ENCODE results near the gene LIM2. TPM values are rescaled to one million over a fixed set of nuclear protein-coding genes. Genes with fewer than 3 reads are reported as not detected.

LIM2 gene
- total and polyA plus RNA-seq, 2 of the 4 experiments (the other 2 are of a cell fraction): not detected

- no peak overlapping the region for H3K4ac ChIP-seq (ENCODE audit: low read depth, low read length)
- no peak overlapping the region for H2BK120ac ChIP-seq (ENCODE audit: low read depth, low read length)
- no peak overlapping the region for H3K27ac ChIP-seq (ENCODE audit: insufficient read depth, low read length)
- H2BK15ac ChIP-seq (ENCODE audit: low read depth, low read length): no peak overlapping the region
- no peak overlapping the region for H2BK5ac ChIP-seq (ENCODE audit: low read depth, low read length, poor library complexity, severe bottlenecking)
- peaks cover 5 to 6% of the 10 kb centered on the region in 2 experiments; a peak in 2 of 4 replicates for H3K79me1 ChIP-seq (ENCODE audit: low read depth in 1 of 2, low read length in 2 of 2)
- no peak overlapping the region for H4K8ac ChIP-seq (ENCODE audit: low read depth in 2 of 2, low read length in 2 of 2)
- H3K36me3 ChIP-seq (ENCODE audit: control insufficient read depth, insufficient read depth, low read length): peaks cover 16% of the 10 kb centered on the region
- H3K27me3 ChIP-seq (ENCODE audit: control insufficient read depth, insufficient read depth, low read length): no peaks in the 10 kb centered on the region
- in situ Hi-C loops (cut with MboI; ENCODE audit: low sequenced_read_pairs) (no loop called here), dilution Hi-C loops (cut with HindIII; ENCODE audit: low sequenced_read_pairs, unreplicated experiment) (no loop called here), intact Hi-C loops (cut with micrococcal nuclease) (no loop called here)
- no peak overlapping the region for H2AFZ ChIP-seq (replicated peaks; ENCODE audit: low read length, poor library complexity)
- BruUV-seq (replicated peaks): no TSS peak
- H4K20me1 ChIP-seq (ENCODE audit: insufficient read depth, low read length): no peaks in the 10 kb centered on the region; the same call in 1 of the 2 replicates
- H3K18ac ChIP-seq (ENCODE audit: low read depth, low read length): no peak overlapping the region
- no peak overlapping the region for H4K91ac ChIP-seq (ENCODE audit: insufficient read depth, low read depth, low read length)
- H3K9ac ChIP-seq (ENCODE audit: low read depth, low read length): no peak overlapping the region
- no peak overlapping the region for H3K14ac ChIP-seq (replicated peaks; ENCODE audit: low read depth, low read length)
- no peak overlapping the region for H3K4me2 ChIP-seq (ENCODE audit: low read depth, low read length)
- H3K23ac ChIP-seq (ENCODE audit: low read depth, low read length): no peak overlapping the region
- no peaks in the 10 kb centered on the region; the same call in 1 of the 2 replicates for H3K9me3 ChIP-seq (ENCODE audit: control insufficient read depth, insufficient read depth, low read length)
- DNase-seq: no peak
- no peak for ATAC-seq (ENCODE audit: low read depth)
- no peak overlapping the region for H2AK5ac ChIP-seq (ENCODE audit: low read depth, low read length)
- ChIA-PET POLR2A (ENCODE audit: unreplicated experiment) (no interaction called here), CTCF (no interaction called here)
- peaks cover 8% of the 10 kb centered on the region for H3K4me1 ChIP-seq (ENCODE audit: control insufficient read depth, insufficient read depth, low read length)
- H3K56ac ChIP-seq (ENCODE audit: extremely low read depth, insufficient read depth, low read length): no peak overlapping the region
- TF ChIP-seq NFE2L2 (IDR thresholded peaks at IDR 0.05; ENCODE audit: low read depth, low read length) (no peak), SMC3 (IDR thresholded peaks at IDR 0.05; ENCODE audit: low read depth, low read length) (no peak), ELK1 (IDR thresholded peaks at IDR 0.05; ENCODE audit: borderline replicate concordance, low read depth, low read length) (no peak), MAFK (IDR thresholded peaks at IDR 0.05; ENCODE audit: low read depth, low read length) (no peak), CTCF (conservative IDR thresholded peaks at IDR 0.05; ENCODE audit: low read depth, low read length) (no peak), RAD21 (IDR thresholded peaks at IDR 0.05; ENCODE audit: low read length) (no peak), CEBPB (IDR thresholded peaks at IDR 0.05; ENCODE audit: low read depth, low read length) (no peak), CHD1 (IDR thresholded peaks at IDR 0.05; ENCODE audit: low read depth, low read length) (no peak), USF2 (IDR thresholded peaks at IDR 0.05; ENCODE audit: low read depth, low read length) (no peak)
- H2BK20ac ChIP-seq (ENCODE audit: low read depth, low read length): no peak overlapping the region; the same call in 1 of the 2 replicates
- H2AK9ac ChIP-seq (replicated peaks; ENCODE audit: low read depth, low read length, poor library complexity): no peak overlapping the region
- H3K4me3 ChIP-seq (ENCODE audit: insufficient read depth, low read depth, low read length): no peak overlapping the region
- no peaks in the 10 kb centered on the region for H3K9me1 ChIP-seq (ENCODE audit: insufficient read depth, low read length)
- H4K5ac ChIP-seq (ENCODE audit: low read depth, low read length): no peak overlapping the region
- WGBS, 2 experiments (ENCODE audit: extremely low coverage in 2 of 2, insufficient read length in 1 of 2): no CpG with 5 or more reads among the region's 12 CpGs
These were observed 33.6 kb downstream of the LIM2 start for GRCh38 chr19:51354103-51354741.

All from IMR-90 (cell line).